Subcutaneous adipose tissue (tissue), 4 donors: Measurements from ENCODE around the gene PLXNB2. TPM values are rescaled to one million over a fixed set of nuclear protein-coding genes. Genes with fewer than 3 reads are reported as not detected.

Experiments used
- total RNA-seq, 4 donors: library from RNA; depleted of rRNA; stranded (reverse); fragments of >200 nt; gene quantifications; one replicate each; pipeline ENCODE4 v1.1.0, GENCODE V29; 2016
- TF ChIP-seq, protein P1 (sequence below): fragments of 450-650 bp; IDR thresholded peaks from one replicate; pipeline ENCODE4 v1.5.1; 2016; ENCODE audit warnings: low read depth, mild to moderate bottlenecking, control low read depth, antibody characterized with exemption, moderate library complexity

Gene PLXNB2
- total RNA-seq, 4 donors from 2014 or later = 59.2 to 128 (median 97.0) TPM

DNA sequence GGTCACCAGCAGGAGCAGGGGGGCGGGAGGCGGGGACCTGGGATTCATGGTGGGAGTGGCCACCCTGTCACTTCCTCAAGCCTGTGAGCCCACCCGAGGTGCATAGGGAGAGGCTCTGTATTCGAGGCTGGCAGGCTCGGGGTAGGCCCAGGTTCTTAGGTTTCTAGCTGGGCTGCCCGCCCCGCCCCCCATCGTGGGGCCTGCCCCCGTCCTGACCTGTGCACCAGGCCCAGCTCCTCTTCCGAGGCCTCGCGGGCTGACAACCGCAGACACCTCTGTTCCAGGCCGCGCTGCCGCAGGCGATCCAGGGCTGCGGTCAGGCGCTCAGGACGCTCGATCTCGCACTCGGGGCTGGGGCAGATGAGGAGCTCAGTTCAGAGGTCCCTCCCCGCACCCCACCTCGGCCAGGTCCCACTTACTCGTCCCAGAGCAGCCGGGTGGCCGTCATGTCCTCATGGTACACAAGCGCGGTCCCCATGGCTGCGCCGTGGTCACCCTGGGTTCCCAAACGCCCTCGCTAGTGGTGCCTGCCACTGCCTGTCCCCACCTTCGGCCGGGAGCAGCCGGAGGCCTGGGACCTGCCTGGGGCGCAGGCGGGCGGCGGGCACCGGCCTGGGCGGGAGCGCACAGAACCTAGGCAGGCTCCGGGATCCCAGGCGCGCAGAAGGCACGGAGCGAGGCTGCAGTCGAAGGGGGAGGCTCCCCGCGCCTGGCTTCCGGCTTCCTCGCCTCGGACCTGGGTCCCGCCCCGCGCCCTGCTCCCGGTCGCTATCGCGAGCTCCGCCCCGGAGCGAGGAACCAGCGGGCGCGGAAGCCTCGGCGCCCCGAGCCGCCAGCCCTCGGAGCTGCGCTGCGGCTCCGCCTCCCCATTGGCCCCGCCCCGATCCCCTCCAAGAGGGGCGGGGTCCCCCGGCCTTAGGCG, 56.6 kb downstream of the PLXNB2 start, which contains the start of gene HDAC10:
TSS of gene HDAC10 (minus strand) at position 711 of the 922 bp plus-strand sequence. CDS start at position 478, 233 bp downstream.
- TF ChIP-seq, protein P1, sequence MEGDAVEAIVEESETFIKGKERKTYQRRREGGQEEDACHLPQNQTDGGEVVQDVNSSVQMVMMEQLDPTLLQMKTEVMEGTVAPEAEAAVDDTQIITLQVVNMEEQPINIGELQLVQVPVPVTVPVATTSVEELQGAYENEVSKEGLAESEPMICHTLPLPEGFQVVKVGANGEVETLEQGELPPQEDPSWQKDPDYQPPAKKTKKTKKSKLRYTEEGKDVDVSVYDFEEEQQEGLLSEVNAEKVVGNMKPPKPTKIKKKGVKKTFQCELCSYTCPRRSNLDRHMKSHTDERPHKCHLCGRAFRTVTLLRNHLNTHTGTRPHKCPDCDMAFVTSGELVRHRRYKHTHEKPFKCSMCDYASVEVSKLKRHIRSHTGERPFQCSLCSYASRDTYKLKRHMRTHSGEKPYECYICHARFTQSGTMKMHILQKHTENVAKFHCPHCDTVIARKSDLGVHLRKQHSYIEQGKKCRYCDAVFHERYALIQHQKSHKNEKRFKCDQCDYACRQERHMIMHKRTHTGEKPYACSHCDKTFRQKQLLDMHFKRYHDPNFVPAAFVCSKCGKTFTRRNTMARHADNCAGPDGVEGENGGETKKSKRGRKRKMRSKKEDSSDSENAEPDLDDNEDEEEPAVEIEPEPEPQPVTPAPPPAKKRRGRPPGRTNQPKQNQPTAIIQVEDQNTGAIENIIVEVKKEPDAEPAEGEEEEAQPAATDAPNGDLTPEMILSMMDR = no peak

DNA sequence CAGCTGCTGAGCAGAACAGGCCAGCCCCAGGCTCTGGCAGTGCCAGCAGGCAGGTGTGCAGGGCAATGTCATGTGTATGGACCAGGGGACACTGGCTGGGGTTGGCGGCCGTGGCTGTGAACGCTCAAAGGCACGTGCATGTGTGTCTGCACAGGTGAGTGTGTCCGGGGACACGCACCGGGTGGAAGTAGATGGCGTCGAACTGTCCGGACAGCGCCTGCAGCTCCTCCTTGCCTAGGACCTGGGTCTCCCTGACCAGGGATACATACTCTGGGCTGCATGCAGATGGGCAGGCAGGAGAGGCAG, 57.2 kb downstream of the PLXNB2 start:
- TF ChIP-seq, protein P1 = no peak

DNA sequence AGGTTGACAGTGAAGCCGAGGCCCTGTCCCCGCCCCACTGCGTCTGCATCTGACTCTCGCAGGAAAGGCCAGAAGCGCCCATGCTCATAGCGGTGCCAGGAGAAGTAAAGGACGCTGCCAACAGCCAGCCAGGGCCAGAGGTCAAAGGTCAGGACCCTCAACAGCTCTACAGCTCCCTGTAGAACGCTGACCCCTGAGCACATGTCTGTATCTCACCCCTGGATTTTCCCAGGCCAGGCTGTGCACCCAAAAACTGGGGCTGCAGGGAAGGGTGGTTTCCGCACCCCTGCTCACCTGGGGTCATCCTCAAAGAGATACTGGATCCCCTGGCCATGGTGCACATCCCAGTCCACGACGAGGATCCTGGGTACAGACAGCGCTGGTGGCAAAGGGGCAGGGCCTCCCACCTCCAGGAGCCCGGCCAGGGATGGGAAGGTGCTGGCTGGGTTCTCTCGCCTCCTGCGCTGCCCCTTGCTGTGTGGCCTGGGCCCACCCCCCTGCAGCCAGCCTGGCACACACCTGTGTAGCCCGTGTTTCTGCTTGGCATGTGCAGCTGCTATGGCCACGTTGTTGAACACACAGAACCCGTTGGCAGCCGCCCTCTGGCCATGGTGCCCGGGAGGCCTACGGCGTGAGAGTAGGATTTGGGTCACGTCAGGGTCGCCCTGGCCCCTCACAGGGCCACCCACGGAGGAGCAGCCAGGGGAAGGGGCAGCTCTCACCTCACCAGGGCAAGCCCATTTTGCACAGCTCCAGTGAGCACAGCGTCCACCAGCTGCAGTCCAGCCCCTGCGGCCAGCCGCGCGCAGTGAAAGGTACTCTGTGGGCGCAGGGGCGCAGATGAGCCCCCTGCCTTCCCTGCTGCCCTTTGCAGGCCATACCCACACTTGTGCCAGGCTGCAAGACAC, 57.9 kb downstream of the PLXNB2 start:
- TF ChIP-seq, protein P1 = no peak

DNA sequence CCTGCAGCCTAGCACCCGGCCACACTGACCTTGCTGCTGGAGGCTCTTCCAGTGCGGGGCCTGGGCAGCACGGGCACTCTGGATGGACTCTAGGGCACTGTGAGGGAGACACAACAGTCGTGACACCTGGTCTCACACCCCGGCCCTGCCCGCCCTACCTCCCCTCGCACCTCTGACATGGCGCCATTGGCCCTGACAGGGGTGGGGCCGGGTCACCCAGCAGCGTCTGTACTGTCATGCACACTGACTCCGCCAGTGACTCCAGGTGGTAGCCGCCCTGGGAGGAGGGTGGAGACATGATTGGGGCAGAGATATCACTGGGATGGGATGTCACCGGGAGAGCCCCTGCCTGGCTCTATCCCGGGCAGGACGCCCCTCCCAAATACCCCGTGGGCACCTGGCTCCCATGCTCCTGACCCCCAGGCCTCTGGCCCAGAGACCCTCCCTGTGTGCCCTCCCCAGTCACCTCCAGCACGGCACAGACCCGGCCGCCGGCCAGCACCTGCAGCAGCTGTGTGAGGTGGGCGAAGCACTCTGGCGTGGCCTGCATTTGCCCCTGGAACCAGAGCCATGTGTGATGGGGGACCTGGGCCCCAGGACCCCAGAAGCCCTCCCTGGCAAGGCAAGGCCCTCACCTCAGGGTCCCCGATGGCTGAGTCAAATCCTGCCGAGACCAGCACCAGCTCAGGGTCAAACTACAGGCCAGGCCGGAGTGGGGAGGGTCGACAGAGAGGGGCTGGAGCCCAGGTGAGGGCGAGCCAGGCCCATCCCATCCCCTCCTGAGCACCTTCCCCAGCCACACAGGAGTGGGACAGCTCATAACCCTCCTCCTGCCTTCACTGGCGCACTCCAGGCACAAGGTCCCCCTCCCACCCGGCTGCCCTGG, 59.0 kb downstream of the PLXNB2 start:
- TF ChIP-seq, protein P1 = no peak

DNA sequence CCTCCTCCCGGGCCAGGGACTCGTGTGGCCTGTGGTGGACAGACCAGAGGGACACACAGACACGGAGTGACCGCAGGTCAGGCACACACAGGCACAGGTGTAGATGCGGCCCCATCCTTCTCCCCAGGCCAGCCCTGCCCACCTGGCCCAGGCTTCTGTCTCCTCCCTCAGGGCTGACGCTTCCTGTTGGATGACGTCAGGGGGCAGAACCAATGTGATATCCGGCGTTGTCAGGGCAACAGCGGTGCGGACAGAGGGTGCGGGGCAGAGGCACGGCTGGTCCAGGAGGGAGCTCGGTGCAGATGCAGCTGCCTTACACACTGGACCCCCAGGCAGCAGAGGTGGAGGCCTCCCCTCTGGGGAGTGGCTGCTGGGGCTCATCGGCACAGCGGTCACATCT, 59.7 kb downstream of the PLXNB2 start:
- TF ChIP-seq, protein P1 = no peak

DNA sequence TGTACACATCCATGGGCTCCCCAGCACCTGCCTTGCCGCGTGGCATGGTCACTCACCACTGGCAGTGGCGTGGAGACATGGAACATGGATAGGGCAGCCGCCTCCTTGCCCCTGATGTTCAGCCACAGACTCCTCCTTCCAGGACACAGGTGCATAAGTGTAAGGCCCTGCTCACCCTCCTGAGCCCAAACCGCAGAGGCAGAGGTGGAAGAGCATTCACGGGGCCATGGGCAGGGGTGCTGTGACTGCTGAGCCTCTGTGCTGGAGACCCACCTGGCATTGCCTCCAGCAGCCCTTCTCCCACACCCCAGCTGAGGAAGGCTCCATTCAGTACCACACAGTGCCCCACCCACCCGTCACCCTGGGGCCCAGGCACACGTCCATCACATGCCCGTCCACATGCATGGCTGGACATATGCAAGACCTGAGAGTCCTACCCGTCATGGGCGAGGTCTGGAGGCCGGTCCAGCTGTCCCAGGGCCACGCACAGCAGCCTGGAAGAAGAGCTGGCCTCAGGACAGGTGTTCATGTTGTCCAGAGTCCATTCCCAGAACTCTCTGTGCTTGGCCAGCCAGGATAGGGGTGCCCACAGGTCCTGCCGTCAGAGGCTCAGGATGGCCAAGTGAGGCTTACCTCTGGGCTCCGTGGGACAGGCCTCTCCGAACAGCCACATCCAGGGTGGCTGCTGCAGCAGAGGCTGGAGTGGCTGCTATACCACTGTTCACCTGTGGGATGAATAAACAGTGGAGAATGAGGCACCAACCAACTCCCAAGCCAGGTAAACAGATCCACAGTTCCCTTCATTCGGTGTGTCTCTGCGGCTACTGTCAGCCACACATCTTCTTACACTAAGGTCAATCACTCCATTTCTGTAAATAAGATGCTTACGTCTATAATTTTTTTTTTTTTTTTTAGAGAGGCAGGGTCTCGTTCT, 60.9 kb downstream of the PLXNB2 start:
- TF ChIP-seq, protein P1 = no peak
